ENCODE measurements around the gene PTPRR. TPM values are rescaled to one million over a fixed set of nuclear protein-coding genes. Genes with fewer than 3 reads are reported as not detected.
A peak's percentile ranks its signal among the peaks of the same experiment; 100 is the strongest.
"Not testable (repeated sequence)": the region's sequence is repeated elsewhere in the genome, so short reads cannot be mapped to it uniquely, and the experiment has no call there.

Gene PTPRR
- total RNA-seq, 1 donor from 2014 or later: 7.7 TPM

GRCh38 chr12:70749931-70750330 lies 170.6 kb downstream of the PTPRR start:
- no peak for DNase-seq (ENCODE audit: low spot score)

GRCh38 chr12:70748809-70749208 lies 171.7 kb downstream of the PTPRR start:
- no peak for DNase-seq (ENCODE audit: low spot score)

GRCh38 chr12:70747445-70748260 lies 172.9 kb downstream of the PTPRR start:
- DNase-seq (ENCODE audit: low spot score): no peak

DNA sequence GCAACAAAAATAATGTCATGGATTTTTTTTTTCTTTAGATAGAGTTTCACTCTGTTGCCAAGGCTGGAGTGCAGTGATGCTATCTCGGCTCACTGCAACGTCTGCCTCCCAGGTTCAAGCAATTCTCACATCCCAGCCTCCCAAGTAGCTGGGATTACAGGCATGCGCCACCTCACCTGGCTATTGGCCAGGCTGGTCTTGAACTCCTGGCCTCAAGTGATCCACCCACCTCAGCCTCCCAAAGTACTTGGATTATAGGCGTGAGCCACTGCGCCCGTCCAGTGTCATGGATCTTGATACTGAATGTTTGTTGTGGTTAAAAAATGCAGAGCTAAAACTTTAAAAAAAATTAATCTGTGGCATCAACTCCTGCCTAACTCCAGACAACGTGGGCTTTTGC lies 175.5 kb downstream of the PTPRR start:
- DNase-seq (ENCODE audit: low spot score): no peak

- no peak for DNase-seq (ENCODE audit: low spot score)
Measured at GRCh38 chr12:70744178-70744577, 176.4 kb downstream of the PTPRR start.

GRCh38 chr12:70741256-70741655 lies 179.3 kb downstream of the PTPRR start:
- DNase-seq (ENCODE audit: low spot score): no peak

DNA sequence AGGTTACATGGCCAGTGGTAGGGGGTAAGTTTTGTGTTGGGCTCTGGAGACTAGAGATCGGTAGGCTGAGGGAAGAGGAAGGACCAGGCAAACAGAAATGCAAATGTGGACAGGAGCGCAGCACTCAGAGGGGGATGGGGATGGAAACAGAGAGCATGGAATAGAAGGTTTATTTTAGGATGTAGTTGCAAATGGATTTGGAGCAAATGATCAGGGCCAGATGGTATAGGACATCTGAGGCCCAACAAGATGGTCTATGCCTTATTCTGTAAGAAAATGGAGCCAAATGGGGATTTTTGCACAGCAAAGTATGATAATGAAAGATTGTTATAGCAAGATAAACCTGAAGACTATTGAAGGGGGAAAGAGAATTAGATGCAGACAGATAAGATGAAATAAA lies 180.8 kb downstream of the PTPRR start:
- no peak for DNase-seq (ENCODE audit: low spot score)

DNA sequence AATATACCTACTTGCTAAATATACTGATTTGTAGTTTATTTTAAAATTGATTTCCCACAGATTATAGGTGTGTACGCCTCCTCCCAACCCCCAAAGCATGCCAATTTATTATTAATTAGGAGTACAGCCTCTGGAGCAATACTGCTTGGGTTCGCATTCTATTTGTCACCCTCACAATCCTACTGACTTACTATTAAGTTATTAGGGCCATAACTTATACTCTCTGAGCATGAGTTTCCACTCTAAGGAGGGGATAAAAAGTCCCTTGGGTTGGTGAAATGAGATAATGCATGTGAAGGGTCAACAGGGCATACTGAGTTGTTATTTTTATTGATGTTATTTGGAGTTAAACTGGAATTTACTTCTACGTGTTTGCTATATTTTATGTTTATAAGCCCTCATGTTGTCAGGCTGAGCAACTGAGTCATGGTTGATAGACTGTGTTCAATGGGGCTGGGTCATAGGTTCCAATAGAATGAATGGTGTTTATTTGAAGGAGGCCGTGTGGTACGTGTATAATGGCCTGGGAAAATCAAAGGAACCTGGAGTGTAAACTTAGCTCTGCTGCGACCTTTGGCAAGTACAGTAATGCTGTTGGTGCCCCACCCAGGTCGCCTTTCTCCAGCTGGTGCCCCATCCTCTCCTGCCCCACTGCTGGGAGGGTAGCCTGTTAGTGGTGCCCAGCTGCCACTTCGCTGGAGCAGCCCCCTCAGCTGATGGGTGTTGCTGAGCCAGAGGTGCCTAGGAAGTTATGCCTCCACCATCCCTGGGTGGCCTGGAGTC lies 184.0 kb downstream of the PTPRR start:
- DNase-seq (ENCODE audit: low spot score): no peak

DNA sequence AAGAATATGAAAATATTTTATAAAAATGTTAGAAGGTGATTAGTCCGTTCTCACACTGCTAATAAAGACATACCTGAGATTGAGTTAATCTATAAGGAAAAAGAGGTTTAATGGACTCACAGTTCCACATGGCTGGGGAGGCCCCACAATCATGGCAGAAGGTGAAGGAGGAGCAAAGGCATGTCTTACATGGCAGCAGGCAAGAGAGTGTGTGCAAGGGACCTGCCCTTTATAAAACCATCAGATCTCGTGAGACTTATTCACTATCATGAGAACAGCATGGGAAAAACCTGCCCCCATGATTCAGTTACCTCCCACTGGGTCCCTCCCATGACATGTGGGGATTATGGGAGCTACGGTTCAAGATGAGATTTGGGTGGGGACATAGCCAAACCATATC lies 185.3 kb downstream of the PTPRR start:
- not testable (repeated sequence) for DNase-seq (ENCODE audit: low spot score)

- DNase-seq (ENCODE audit: low spot score): peak; percentile 35
Measured at GRCh38 chr12:70733385-70733784, 187.2 kb downstream of the PTPRR start.

GRCh38 chr12:70732287-70732686 lies 188.3 kb downstream of the PTPRR start:
- no peak for DNase-seq (ENCODE audit: low spot score)

DNA sequence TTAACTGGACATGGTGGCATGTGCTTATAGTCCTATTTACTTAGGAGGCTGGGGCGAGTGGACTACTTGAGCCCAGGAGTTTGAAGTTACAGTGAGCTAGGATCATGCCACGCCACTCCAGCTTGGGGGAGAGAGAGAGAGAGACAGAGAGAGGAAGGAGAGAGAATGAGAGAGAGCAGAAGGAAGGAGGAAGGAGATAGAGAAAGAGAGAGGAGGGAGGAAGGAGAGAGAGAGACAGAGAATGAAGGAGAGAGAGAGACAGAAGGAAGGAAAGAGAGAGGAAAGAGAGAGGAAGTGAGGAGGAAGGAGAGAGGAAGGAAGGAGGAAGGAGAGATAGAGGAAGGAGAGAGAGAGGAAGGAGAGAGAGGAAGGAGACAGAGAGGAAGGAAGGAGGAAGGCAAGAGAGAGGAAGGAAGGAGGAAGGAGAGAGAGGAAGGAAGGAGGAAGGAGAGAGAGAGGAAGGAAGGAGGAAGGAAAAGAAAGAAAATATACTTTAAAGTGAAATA lies 189.8 kb downstream of the PTPRR start:
- DNase-seq (ENCODE audit: low spot score): no peak

GRCh38 chr12:70724444-70724843 lies 196.1 kb downstream of the PTPRR start:
- DNase-seq (ENCODE audit: low spot score): no peak

DNA sequence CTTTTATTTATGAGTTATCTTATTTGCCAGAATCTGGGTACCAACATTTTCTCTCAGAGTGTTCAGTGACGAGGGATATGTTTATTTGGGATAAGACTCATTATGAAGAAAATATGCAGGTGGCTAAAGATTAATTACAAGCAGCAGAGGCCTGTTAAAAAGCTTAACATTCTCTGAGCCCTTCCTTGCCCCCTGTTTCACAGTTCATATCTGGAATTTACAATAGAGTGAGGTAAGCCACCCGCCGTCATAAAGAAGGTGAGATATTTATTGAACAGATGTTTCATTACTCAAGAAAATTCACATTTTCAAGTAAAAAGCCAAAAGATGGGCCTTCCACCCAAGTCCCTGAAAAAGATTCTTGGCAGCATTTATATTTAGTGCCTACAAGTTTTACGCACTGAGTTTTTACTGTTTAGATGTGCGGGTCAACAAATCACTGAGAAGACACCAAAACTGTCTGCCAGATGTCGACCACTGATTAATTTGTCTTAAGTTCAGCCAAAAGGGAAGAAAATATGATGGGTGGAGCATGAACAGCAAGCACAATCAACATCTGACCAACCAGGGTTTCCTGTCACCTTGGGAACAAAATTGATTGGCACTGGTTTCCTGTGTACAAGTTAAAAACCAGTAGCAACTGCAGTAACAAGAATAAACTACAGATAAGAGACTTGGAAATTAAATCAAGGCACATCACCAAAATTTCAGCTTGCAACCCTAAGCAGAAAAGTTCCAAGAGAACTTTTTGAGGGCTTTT lies 197.8 kb downstream of the PTPRR start:
- DNase-seq (ENCODE audit: low spot score): no peak

- DNase-seq (ENCODE audit: low spot score): no peak
Measured at GRCh38 chr12:70721656-70722357, 198.7 kb downstream of the PTPRR start.

DNA sequence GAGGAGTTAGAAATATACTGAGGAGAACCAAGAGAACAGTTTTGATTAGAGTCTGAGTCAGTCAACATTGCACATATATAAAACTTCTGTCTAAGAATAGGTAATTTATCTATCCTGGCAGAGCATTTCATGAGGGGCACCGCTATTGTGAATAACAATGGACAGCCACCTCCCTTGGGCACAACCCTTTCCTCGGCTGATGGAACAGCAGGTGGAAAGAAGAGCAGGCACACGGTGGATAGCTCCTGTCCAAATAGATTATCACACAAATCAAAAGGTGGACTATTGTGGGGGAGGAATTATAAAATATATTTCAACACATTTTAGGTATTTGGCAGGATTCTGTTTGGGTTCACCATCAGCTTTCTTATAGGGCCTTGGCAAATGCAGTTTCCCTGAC lies 199.3 kb downstream of the PTPRR start:
- DNase-seq (ENCODE audit: low spot score): no peak

DNA sequence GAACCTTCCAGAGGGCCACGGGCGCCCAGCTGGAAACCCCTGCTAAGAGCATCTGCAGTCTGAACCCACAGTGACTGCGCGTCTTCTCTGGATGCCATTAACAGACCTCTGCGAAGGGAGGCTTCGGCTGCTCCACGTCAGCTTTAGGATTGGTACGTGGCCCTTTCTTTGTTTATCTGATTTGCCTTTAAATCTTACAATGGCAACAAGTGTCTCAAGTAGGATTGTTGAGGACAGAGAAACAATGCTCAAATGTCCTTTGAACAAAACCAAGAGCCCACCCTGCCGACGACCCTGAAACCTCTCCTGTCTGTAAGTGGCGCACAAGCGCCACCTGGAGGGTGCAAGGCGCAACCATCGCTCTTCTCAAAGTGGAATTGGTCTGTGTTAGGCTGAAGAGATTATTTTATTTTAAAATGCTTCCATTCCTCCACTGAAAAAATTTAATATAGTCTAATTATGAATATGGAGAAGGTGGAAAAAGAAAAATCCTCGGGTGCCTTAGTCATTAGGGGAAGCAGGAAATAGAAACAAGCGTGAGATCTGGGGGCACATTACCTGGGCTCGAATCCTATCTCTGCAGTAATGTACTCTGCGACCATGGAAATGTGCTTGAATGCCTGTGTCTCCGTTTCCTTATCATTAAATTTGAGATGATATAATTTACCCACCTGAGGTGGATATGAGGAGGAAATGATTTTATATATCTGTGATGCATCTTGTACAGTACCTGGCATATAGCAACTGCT lies 200.7 kb downstream of the PTPRR start:
- peak; percentile 32 for DNase-seq (ENCODE audit: low spot score)

GRCh38 chr12:70719071-70719470 lies 201.5 kb downstream of the PTPRR start:
- no peak for DNase-seq (ENCODE audit: low spot score)

DNA sequence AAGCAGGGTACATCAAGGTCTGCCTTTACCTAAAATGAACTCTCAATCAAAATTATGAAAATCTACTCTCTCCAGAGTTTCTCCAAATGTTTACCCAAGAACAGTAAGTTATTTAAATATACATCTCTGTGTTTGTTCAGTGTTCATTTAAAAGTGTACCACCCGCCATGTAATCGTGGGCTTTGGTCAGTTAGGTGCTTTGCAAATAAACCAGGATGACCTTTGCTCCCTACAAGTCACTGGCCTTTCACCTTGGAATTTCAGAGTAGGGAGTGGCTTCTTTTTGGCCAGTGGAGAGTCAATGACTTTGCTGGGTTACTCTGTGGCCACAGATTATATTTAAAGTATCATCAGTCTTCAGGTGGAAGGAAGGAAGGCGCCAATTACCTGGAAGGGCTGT lies 208.7 kb downstream of the PTPRR start:
- no peak for DNase-seq (ENCODE audit: low spot score)

- DNase-seq (ENCODE audit: low spot score): no peak
Measured at GRCh38 chr12:70709022-70709421, 211.5 kb downstream of the PTPRR start.

GRCh38 chr12:70706611-70707010 lies 213.9 kb downstream of the PTPRR start:
- DNase-seq (ENCODE audit: low spot score): no peak
